ENCODE data around the gene PSMD1.

DNA sequence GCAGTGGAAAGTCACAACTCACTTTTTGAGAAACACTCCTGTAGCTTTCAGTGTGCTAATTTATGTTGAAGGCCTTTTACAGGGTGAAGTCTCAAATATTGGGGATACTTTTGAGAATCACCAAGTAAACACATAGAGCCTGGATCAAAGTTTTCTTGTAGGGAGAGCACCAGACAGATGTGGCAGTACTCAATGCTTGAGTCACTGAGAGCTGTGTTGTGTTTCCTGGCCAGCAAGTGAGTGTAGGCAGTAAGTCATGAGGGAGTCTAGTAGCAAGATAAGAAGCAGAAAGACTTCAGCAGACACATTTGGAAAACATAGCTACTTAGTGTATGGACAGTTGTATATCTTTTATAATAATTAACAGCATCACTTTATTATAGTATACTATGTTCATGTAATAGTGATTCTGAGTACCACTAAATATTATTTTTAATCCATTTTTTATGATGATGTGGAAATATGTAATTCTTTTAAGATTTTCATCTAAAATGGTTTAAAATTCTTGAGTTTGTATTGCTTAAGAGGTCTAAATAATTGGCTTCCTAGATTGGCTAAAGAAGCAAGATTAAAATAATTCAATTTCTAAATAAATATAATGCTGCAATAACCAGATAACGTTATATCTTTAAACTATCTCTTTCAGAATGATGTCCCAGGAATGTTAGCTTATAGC lies 12.8 kb downstream of the PSMD1 start:
- TF ChIP-seq CTCF (IDR thresholded peaks at IDR 0.05; ENCODE audit: extremely low read depth in 1 of 2, insufficient read depth in 1 of 2, low read depth in 1 of 2, low read length in 2 of 2), result no peak
- no peak for TF ChIP-seq POLR2A (IDR thresholded peaks at IDR 0.05; ENCODE audit: low read depth, low read length)
- TF ChIP-seq EZH2 (IDR thresholded peaks at IDR 0.05; ENCODE audit: borderline replicate concordance, low read depth, low read length, severe bottlenecking), result no peak
